Measurements from ENCODE around the gene MAST4. TPM values are rescaled to one million over a fixed set of nuclear protein-coding genes. Genes with fewer than 3 reads are reported as not detected.

Gene MAST4
- total and polyA plus RNA-seq, 2 donors (not counting 1 experiment from before 2014, with no cell fraction given), result 2.5 to 57.1 TPM

DNA sequence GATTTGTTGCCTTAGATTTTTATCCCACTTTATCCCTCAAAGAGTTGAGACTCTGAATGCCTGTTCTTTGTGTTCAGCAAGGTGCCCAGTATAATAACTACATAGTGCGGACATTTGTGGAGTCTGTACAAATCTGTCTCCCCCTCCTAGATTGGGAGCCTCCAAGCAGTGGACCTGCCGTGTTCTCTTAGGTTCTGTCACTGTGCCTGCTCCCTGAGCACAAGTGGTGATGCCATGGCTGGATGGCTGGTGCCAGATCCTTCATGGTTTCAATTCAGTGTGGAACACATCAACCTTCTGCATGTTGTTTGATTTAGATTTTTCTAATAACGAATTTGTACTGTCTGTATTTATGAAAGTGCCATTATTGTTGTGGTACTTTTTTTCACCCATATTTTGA lies 307.5 kb downstream of the MAST4 start:
- POLR2A ChIA-PET, result no interaction called here
- no peak overlapping the region for H3K4me2 ChIP-seq (replicated peaks; ENCODE audit: low read depth, low read length, poor library complexity, severe bottlenecking)
- no peaks in the 10 kb centered on the region for H3K79me2 ChIP-seq (ENCODE audit: control insufficient read depth, insufficient read depth, low read length)
- intact Hi-C loops (cut with micrococcal nuclease), result no loop called here
- Mint-ChIP-seq H3K4me1 (no peaks in the 10 kb centered on the region), H3K9me3 (ENCODE audit: insufficient read depth) (no peaks in the 10 kb centered on the region), H3K27ac (no peak overlapping the region), H3K4me3 (no peak overlapping the region), H3K27me3 (peaks cover 11% of the 10 kb centered on the region)
- no peak overlapping the region for H3K4me3 ChIP-seq (ENCODE audit: control extremely low read depth in 1 of 5, extremely low read depth in 1 of 5, insufficient read depth in 1 of 5, low read depth in 2 of 5, low read length in 4 of 5)
- DNase-seq (no peak), ATAC-seq (ENCODE audit: low read depth) (no peak)
- no peaks in the 10 kb centered on the region for H4K20me1 ChIP-seq (ENCODE audit: control insufficient read depth, insufficient read depth, low read length, poor library complexity, severe bottlenecking)
- H3K27me3 ChIP-seq (replicated peaks in 1 of 4; ENCODE audit: control extremely low read depth in 1 of 4, control insufficient read depth in 3 of 4, insufficient read depth in 4 of 4, low read length in 3 of 4), result no peaks in the 10 kb centered on the region
- CTCF ChIA-PET, result no interaction called here
- no peaks in the 10 kb centered on the region for H3K4me1 ChIP-seq (ENCODE audit: control insufficient read depth in 2 of 2, insufficient read depth in 2 of 2, low read length in 2 of 2)
- no peak overlapping the region for H3K27ac ChIP-seq (ENCODE audit: low read length in 2 of 2)
- no peaks in the 10 kb centered on the region for H3K36me3 ChIP-seq (replicated peaks in 1 of 2; ENCODE audit: control extremely low read depth in 1 of 2, control insufficient read depth in 1 of 2, extremely low read depth in 1 of 2, insufficient read depth in 2 of 2, low read length in 1 of 2)
- H3K9ac ChIP-seq (ENCODE audit: low read length), result no peak overlapping the region
- no peak overlapping the region for H2AFZ ChIP-seq (ENCODE audit: insufficient read depth, low read depth, low read length, poor library complexity, severe bottlenecking)
- H3K9me3 ChIP-seq (ENCODE audit: control extremely low read depth in 1 of 3, control insufficient read depth in 2 of 3, insufficient read depth in 1 of 3, low read length in 2 of 3), result no peaks in the 10 kb centered on the region
- TF ChIP-seq, protein P1, sequence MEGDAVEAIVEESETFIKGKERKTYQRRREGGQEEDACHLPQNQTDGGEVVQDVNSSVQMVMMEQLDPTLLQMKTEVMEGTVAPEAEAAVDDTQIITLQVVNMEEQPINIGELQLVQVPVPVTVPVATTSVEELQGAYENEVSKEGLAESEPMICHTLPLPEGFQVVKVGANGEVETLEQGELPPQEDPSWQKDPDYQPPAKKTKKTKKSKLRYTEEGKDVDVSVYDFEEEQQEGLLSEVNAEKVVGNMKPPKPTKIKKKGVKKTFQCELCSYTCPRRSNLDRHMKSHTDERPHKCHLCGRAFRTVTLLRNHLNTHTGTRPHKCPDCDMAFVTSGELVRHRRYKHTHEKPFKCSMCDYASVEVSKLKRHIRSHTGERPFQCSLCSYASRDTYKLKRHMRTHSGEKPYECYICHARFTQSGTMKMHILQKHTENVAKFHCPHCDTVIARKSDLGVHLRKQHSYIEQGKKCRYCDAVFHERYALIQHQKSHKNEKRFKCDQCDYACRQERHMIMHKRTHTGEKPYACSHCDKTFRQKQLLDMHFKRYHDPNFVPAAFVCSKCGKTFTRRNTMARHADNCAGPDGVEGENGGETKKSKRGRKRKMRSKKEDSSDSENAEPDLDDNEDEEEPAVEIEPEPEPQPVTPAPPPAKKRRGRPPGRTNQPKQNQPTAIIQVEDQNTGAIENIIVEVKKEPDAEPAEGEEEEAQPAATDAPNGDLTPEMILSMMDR (IDR thresholded peaks at IDR 0.05), result no peak
- no peak for TF ChIP-seq EZH2 (IDR thresholded peaks at IDR 0.05; ENCODE audit: borderline replicate concordance, insufficient read depth, low read depth, low read length, poor library complexity, severe bottlenecking)
- 89% methylated on average over 2 of the region's 3 CpGs for WGBS (ENCODE audit: insufficient coverage)

DNA sequence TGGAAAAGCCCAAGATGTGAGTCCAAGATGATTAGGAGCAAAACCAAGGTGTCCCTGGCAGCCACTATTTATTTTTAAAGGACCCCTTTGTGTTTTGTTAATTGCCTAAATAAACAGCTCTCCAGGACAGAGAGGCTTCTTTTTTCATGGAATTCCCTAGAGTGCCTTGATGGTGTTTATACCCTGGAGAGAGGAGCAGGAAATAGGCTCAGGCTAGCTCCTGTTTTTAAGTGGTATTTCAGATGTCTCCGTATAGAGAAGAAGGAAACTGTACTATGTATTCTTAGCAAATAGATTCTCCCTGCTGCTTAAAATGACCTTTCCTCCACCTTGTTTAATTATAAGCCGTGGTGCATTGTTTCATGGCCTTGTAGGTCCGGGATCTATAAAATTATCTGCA lies 308.0 kb downstream of the MAST4 start:
- ChIA-PET CTCF (no interaction called here), POLR2A (no interaction called here)
- Histone ChIP-seq H3K4me3 (ENCODE audit: control extremely low read depth in 1 of 5, extremely low read depth in 1 of 5, insufficient read depth in 1 of 5, low read depth in 2 of 5, low read length in 4 of 5) (no peak overlapping the region), H3K4me1 (ENCODE audit: control insufficient read depth in 2 of 2, insufficient read depth in 2 of 2, low read length in 2 of 2) (no peaks in the 10 kb centered on the region), H3K9me3 (ENCODE audit: control extremely low read depth in 1 of 3, control insufficient read depth in 2 of 3, insufficient read depth in 1 of 3, low read length in 2 of 3) (no peaks in the 10 kb centered on the region), H2AFZ (ENCODE audit: insufficient read depth, low read depth, low read length, poor library complexity, severe bottlenecking) (no peak overlapping the region), H3K36me3 (replicated peaks in 1 of 2; ENCODE audit: control extremely low read depth in 1 of 2, control insufficient read depth in 1 of 2, extremely low read depth in 1 of 2, insufficient read depth in 2 of 2, low read length in 1 of 2) (no peaks in the 10 kb centered on the region), H3K27me3 (replicated peaks in 1 of 4; ENCODE audit: control extremely low read depth in 1 of 4, control insufficient read depth in 3 of 4, insufficient read depth in 4 of 4, low read length in 3 of 4) (peaks cover 0 to 2% (median 0%) of the 10 kb centered on the region in 4 experiments), H3K4me2 (replicated peaks; ENCODE audit: low read depth, low read length, poor library complexity, severe bottlenecking) (no peak overlapping the region), H4K20me1 (ENCODE audit: control insufficient read depth, insufficient read depth, low read length, poor library complexity, severe bottlenecking) (no peaks in the 10 kb centered on the region), H3K9ac (ENCODE audit: low read length) (no peak overlapping the region), H3K27ac (ENCODE audit: low read length in 2 of 2) (no peak overlapping the region), H3K79me2 (ENCODE audit: control insufficient read depth, insufficient read depth, low read length) (no peaks in the 10 kb centered on the region)
- Mint-ChIP-seq H3K4me3 (no peak overlapping the region), H3K9me3 (ENCODE audit: insufficient read depth) (no peaks in the 10 kb centered on the region), H3K27me3 (peaks cover 11% of the 10 kb centered on the region), H3K4me1 (no peaks in the 10 kb centered on the region), H3K27ac (no peak overlapping the region)
- no peak for TF ChIP-seq EZH2 (IDR thresholded peaks at IDR 0.05; ENCODE audit: borderline replicate concordance, insufficient read depth, low read depth, low read length, poor library complexity, severe bottlenecking)
- TF ChIP-seq, protein P1 (IDR thresholded peaks at IDR 0.05), result no peak
- ATAC-seq (ENCODE audit: low read depth) (no peak), DNase-seq (no peak)
- intact Hi-C loops (cut with micrococcal nuclease), result no loop called here
- WGBS (ENCODE audit: insufficient coverage), result 80% methylated on average over 2 of the region's 3 CpGs

Measured in B cell (primary cell).